Right atrium auricular region (tissue), 2 donors: Measurements from ENCODE around the gene SPDYE5. TPM values are rescaled to one million over a fixed set of nuclear protein-coding genes. Genes with fewer than 3 reads are reported as not detected.
"Not testable (repeated sequence)": the region's sequence is repeated elsewhere in the genome, so short reads cannot be mapped to it uniquely, and the experiment has no call there.

Experiments
- DNase-seq: peaks from one replicate; pipeline ENCODE4 v3.0.0-alpha.2; 2019; ENCODE audit warnings: low spot score
- H3K27ac ChIP-seq, 2 donors: fragments of 200-600 bp; sonication (generic); 1 replicate in 1 of 2; 2 replicates in 1 of 2; pipeline ENCODE4 v1.5.1; 2016 to 2019
- H3K27me3 ChIP-seq, 2 donors: fragments of 200-600 bp; sonication (generic); one replicate each; pipeline versions ENCODE4 v1.5.1 to v1.6.0; 2017 to 2019
- H3K36me3 ChIP-seq: fragments of 200-600 bp; sonication (generic); one replicate; pipeline ENCODE4 v1.5.1; 2016
- H3K4me1 ChIP-seq, 2 donors: fragments of 200-600 bp; sonication (generic); one replicate each; pipeline versions ENCODE4 v1.5.1 to v1.6.0; 2017 to 2019
- H3K4me3 ChIP-seq, 2 donors: fragments of 200-600 bp; sonication (generic); 1 replicate in 1 of 2; 2 replicates in 1 of 2; pipeline ENCODE4 v1.5.1; 2017 to 2019; ENCODE audit warnings: mild to moderate bottlenecking in 1 of 2, moderate library complexity in 1 of 2
- H3K9me3 ChIP-seq, 2 donors: fragments of 200-600 bp; sonication (generic); one replicate each; pipeline ENCODE4 v1.5.1; 2019
- CTCF ChIP-seq, 2 donors: fragments of 200-600 bp; sonication (generic); IDR thresholded peaks; one replicate each; pipeline ENCODE4 v1.5.1; 2019; ENCODE audit warnings: antibody characterized with exemption in 2 of 2
- total RNA-seq, 2 donors: library from RNA; depleted of rRNA; stranded (reverse); fragments of >200 nt; gene quantifications; one replicate each; pipeline ENCODE4 v1.1.0, GENCODE V29; 2016

Gene SPDYE5, protein sequence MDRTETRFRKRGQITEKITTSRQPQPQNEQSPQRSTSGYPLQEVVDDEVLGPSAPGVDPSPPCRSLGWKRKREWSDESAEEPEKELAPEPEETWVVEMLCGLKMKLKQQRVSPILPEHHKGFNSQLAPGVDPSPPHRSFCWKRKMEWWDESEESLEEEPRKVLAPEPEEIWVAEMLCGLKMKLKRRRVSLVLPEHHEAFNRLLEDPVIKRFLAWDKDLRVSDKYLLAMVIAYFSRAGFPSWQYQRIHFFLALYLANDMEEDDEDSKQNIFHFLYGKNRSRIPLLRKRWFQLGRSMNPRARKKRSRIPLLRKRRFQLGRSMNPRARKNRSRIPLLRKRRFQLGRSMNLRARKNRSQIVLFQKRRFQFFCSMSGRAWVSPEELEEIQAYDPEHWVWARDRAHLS
- not detected for total RNA-seq

DNA sequence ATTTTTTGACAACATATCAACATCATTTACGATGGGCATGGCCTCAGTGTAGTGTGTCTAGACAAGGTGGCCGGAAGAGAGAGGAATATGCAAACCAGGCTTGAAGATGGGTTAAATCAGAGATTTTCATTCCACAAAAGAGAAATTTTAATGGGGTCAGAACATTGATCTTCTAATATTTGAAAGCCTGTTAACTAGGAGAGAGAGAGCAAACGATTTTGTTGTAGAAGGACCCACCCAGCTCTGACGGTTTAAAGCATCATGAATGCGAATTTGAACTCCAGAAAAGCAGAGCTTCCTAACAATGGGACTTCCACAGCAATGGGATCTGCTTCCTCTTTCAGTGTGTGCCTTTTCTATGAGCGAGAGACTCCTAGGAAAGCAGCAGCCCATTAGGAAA lies at the start of gene SPDYE5:
TSS of gene SPDYE5 (plus strand) at position 301 of the 400 bp plus-strand sequence. CDS start 1,728 bp downstream, outside the sequence.
- not testable (repeated sequence) for H3K4me1 ChIP-seq, DNase-seq, H3K4me3 ChIP-seq, H3K27ac ChIP-seq, H3K27me3 ChIP-seq, H3K36me3 ChIP-seq, H3K9me3 ChIP-seq

DNA sequence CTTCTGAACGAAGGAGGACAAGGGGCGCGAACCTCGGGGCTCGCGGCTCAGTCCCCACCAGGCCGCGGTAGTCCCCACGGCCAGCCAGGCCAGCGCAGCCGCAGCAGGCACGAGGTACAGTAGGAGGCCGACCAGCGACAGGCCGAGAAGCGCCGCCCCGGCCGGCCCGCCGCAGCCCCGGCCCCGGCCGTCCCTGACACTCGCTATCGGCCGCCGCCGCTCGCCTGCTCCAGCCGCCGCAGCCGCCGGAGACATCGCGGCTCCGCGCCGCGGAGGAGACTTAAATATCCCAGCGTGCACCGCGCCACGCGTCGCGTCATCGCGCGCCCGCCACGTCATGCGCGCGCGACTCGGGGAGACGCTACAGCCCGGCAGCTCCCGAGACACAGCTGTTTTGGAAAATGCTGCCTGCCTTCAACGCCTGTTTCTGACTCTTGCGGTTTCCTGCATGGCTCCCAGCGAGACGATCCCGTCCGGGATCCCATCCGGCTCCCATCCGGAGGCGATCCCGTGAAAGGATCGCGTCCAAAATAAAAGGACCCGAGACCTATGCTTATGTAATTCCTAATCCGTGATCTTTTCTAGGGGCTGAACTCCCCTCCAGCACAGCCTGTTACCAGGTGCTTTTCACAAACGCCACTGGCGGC lies 49.5 kb upstream of the SPDYE5 start:
- H3K4me1 ChIP-seq, DNase-seq, H3K9me3 ChIP-seq, H3K27me3 ChIP-seq: not testable (repeated sequence)
- peaks cover 27% of the 10 kb centered on the region for H3K36me3 ChIP-seq
- H3K4me3 ChIP-seq = peak overlapping the region; percentile 62 to 66
- peak overlapping the region; percentile 69 to 86 for H3K27ac ChIP-seq

DNA sequence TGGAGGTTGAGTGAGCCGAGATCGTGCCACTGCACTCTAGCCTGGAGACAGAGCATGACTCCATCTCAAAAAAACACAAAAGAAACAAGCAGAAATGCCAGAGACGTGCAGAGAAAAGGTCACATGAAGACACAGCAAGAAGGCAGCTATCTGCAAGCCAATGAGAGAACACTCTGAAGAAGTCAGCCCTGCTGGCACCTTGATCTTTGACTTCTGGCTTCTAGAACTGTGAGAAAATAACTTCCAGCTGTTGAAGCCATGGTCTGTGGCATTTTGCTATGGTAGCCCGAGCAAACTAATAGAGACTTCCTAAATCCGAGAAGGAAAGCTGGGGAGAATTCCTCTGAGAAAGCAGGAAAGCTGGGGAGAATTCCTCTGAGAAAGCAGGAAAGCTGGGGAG lies 42.2 kb upstream of the SPDYE5 start:
- not testable (repeated sequence) for H3K27ac ChIP-seq, H3K27me3 ChIP-seq, H3K4me3 ChIP-seq, DNase-seq, H3K36me3 ChIP-seq, H3K9me3 ChIP-seq, H3K4me1 ChIP-seq

DNA sequence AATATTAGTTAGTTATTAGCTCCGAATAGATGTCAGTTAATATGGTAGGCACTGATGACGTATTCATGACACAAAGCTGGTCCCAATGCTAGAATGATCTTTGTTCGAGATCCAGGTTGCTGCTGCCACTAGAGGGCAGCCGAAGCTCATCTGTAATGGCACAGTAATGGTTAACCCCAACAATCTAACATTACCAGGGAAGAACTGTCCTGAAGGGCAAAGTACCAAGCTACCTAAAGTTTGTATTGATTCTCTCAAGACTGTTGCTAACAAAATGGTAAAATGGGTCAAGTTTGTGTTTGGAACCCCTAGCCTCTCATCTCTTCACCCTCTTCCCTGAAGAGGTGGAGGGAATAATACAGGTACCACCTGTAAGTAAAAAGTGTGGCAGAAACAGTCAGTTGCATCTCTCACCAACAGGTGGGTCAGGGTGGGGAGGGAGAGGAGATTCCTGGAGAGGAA lies 39.6 kb upstream of the SPDYE5 start:
- H3K4me1 ChIP-seq, H3K9me3 ChIP-seq, H3K36me3 ChIP-seq, H3K27ac ChIP-seq, H3K4me3 ChIP-seq, H3K27me3 ChIP-seq, DNase-seq: not testable (repeated sequence)
- peak; percentile 20 to 53 for TF ChIP-seq CTCF (IDR thresholded peaks at IDR 0.05)

DNA sequence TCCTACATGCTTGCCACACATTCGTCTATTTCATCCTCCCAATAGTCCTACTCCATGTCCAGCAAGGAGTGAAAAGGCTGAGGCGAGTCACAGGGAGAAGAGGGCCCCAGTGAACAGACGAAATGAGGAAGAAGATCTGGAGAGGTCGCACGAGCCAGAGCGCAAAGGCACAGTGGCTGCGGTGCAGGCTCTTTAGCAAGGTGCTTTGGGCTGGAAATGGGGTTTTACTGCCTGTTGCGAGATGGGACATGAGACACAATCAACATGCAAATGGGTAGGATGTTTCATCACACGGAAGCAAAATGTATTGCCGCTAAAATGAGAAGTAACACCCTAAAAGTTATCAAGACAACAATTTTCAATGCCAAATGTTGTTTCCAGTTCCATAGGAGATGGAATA lies 35.7 kb upstream of the SPDYE5 start:
- H3K27ac ChIP-seq, H3K4me1 ChIP-seq, H3K9me3 ChIP-seq, H3K27me3 ChIP-seq, H3K4me3 ChIP-seq, DNase-seq, H3K36me3 ChIP-seq: not testable (repeated sequence)

- H3K27ac ChIP-seq, DNase-seq, H3K36me3 ChIP-seq: not testable (repeated sequence)
These were observed 34.1 kb upstream of the SPDYE5 start for GRCh38 chr7:75458034-75458433.

GRCh38 chr7:75460541-75460940 lies 31.6 kb upstream of the SPDYE5 start:
- H3K27ac ChIP-seq, H3K4me1 ChIP-seq, H3K9me3 ChIP-seq, H3K4me3 ChIP-seq, DNase-seq, H3K27me3 ChIP-seq, H3K36me3 ChIP-seq: not testable (repeated sequence)

More at GRCh38 chr7:75458034-75458433, 34.1 kb upstream of the SPDYE5 start:
- not testable (repeated sequence) for H3K27me3 ChIP-seq, H3K4me1 ChIP-seq, H3K9me3 ChIP-seq, H3K4me3 ChIP-seq

DNA sequence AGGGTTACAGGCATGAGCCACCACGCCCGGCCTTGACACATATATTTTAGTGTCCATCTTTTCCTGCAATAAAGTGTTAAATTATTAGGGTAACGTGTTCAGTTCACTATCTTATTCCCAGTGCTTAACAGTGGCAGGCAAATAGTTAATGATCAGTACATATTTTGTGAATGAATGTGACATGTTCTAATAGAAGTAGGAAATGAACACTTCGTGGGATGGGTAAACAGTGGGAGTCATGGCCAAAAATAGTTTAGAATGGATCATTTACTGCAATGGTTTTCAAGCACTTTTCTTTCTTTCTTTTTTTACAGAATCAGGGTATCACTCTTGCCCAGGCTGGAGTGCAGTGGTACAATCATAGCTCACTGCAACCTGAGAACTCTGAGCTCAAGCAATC lies 22.0 kb upstream of the SPDYE5 start:
- not testable (repeated sequence) for H3K9me3 ChIP-seq, H3K4me3 ChIP-seq, H3K27me3 ChIP-seq, H3K27ac ChIP-seq, DNase-seq, H3K4me1 ChIP-seq
- peaks cover 11% of the 10 kb centered on the region for H3K36me3 ChIP-seq

GRCh38 chr7:75477457-75477856 lies 14.7 kb upstream of the SPDYE5 start:
- H3K4me3 ChIP-seq, DNase-seq, H3K4me1 ChIP-seq, H3K9me3 ChIP-seq, H3K27me3 ChIP-seq: not testable (repeated sequence)
- Histone ChIP-seq H3K36me3 (peaks cover 11% of the 10 kb centered on the region), H3K27ac (peak overlapping the region in 1 of 2 donors; percentile 16)

DNA sequence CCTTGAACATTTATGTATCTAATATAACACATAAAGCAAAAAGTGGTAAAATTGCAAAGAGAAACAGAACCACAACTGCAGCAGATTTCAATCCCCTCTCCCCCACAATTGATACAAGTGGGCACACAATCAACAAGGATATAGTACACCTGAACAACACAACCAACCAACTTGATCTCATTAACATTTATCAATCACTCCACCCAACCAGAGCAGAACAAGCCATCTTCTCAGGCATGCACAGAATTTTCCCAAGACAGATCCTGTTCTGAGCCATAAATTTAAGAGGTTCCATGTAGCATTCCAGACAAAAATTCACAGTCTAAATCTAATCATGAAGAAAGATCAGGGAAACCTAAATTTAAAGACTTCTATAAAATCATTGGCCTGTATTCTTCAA lies 11.8 kb upstream of the SPDYE5 start:
- H3K27me3 ChIP-seq, H3K4me3 ChIP-seq, DNase-seq, H3K36me3 ChIP-seq, H3K9me3 ChIP-seq, H3K27ac ChIP-seq, H3K4me1 ChIP-seq: not testable (repeated sequence)

DNA sequence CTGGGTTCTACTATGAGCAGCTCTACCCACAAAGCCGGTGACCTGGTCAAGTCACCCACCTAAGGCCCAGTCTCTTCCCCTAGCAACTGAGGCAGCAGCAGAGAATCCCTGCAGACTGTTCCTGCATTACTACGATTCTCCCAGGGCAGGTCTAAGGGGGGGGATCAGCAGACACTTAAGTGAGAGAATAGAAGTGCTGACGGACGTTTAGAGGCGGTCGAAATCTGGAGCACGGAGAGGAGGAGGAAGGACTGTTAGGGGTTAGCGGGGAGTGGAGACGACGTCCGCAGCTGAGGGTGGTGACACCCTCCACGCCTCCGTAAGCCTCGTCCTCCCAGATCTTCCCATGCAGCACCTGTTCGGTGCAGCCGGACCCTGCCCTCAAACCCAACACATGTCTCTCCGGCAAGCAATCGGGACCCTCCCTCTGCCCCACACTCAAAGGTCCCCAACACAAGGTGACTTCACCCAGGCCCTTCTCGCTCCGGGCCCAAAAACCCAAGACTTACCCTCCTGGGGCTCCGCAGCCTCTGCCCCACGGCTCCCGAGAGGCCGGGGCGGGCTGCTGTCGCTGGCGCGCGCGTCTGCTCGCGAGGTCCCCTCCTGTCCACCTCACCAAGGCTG lies 6.7 kb upstream of the SPDYE5 start:
- H3K27ac ChIP-seq = peak overlapping the region; percentile 85 to 86
- not testable (repeated sequence) for DNase-seq

DNA sequence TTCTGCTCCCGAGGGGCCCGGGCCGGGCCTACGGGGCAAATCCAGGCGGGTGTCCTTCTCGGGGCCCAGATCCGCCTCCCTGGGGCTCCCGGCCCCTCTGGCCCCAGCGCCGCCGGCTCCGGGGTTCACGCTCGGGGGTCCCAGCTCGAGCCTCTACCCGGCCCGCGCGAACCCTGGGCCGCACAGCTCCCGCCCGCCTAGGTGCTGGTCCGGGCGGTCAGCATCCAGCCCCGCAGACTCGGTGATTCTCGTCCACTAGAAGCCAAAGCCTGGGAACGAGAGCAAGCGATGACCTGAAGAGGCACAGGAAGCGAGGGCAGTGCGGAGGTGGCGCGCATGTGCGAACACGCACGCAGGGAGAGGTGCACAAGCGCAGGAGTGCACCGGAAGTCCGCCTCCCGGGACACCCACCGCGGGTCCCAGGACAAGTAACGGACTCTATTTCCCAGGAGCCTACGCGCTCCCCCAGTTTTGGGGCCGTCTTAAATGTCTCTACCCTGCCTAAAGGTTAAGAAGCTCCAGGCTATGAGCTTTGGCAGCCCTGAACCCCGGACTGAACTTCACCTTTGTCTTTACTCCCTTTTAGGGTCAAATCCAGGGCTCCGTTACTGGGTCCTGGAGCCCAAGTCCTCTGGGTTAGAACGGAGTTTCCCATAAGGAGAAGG lies 6.0 kb upstream of the SPDYE5 start, which contains the start of gene POM121C:
TSS of gene POM121C (minus strand) at position 321 of the 665 bp plus-strand sequence. CDS start 44,803 bp downstream, outside the sequence.
- Histone ChIP-seq H3K27ac (peak within 1 kb of the TSS; percentile 85 to 86), H3K4me3 (peak within 1 kb of the TSS; percentile 85 to 87)
- not testable (repeated sequence) for H3K36me3 ChIP-seq, H3K4me1 ChIP-seq, H3K9me3 ChIP-seq, H3K27me3 ChIP-seq
- peak; percentile 96 for DNase-seq

More for the DNA sequence above, 6.7 kb upstream of the SPDYE5 start:
- H3K36me3 ChIP-seq, H3K4me1 ChIP-seq, H3K27me3 ChIP-seq, H3K9me3 ChIP-seq: not testable (repeated sequence)
- H3K4me3 ChIP-seq = peak overlapping the region; percentile 85 to 87

GRCh38 chr7:75509033-75509432 lies 16.9 kb downstream of the SPDYE5 start:
- not testable (repeated sequence) for H3K4me3 ChIP-seq, H3K36me3 ChIP-seq, H3K27me3 ChIP-seq, H3K27ac ChIP-seq, H3K4me1 ChIP-seq, DNase-seq, H3K9me3 ChIP-seq
